VCaP (cell line): ENCODE measurements around the gene PTPN4.
A peak's percentile ranks its signal among the peaks of the same experiment; 100 is the strongest.

Experiments
- H3K27ac ChIP-seq: fragments of 450-650 bp; 2 replicates; pipeline ENCODE4 v1.5.1; 2017
- TF ChIP-seq, protein P1 (sequence below): fragments of 450-650 bp; conservative IDR thresholded peaks from 2 replicates; pipeline ENCODE4 v1.5.1; 2017; ENCODE audit warnings: mild to moderate bottlenecking, moderate library complexity

Gene PTPN4

GRCh38 chr2:119826370-119826961, 66.7 kb downstream of the PTPN4 start:
- TF ChIP-seq, protein P1, sequence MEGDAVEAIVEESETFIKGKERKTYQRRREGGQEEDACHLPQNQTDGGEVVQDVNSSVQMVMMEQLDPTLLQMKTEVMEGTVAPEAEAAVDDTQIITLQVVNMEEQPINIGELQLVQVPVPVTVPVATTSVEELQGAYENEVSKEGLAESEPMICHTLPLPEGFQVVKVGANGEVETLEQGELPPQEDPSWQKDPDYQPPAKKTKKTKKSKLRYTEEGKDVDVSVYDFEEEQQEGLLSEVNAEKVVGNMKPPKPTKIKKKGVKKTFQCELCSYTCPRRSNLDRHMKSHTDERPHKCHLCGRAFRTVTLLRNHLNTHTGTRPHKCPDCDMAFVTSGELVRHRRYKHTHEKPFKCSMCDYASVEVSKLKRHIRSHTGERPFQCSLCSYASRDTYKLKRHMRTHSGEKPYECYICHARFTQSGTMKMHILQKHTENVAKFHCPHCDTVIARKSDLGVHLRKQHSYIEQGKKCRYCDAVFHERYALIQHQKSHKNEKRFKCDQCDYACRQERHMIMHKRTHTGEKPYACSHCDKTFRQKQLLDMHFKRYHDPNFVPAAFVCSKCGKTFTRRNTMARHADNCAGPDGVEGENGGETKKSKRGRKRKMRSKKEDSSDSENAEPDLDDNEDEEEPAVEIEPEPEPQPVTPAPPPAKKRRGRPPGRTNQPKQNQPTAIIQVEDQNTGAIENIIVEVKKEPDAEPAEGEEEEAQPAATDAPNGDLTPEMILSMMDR, result peak; percentile 81
- peak overlapping the region; percentile 31; the same call in 1 of the 2 replicates for H3K27ac ChIP-seq

DNA sequence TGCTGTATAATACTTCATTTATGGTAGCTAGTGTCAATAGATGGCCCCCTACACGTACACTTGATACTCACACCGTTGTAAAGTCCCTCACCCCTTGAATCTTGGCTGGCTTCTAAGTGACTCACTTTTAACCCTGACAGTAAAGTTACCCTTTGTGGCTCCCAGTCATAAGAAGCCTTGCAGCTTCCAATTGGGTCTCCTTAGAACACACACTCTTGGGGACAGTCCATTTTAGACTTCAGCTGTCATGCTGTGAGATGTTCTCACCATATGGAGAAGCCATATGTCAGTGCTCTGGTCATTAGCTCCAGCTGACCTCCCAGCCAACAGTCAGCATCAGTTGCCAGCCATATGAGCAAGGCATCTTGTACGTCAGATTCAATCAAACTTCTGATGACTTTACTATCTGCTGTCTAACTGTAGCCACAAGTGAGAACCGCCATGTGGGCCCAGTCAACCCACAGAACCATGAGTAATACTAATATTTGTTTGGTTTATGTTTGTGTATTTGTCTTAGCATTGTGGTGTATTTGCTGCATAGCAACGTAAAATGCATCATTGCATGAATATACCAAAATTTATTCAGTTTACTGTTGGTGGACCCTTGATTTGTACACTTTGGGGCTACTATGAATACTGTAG, 68.3 kb downstream of the PTPN4 start:
- no peak overlapping the region for H3K27ac ChIP-seq
- TF ChIP-seq, protein P1, result no peak

DNA sequence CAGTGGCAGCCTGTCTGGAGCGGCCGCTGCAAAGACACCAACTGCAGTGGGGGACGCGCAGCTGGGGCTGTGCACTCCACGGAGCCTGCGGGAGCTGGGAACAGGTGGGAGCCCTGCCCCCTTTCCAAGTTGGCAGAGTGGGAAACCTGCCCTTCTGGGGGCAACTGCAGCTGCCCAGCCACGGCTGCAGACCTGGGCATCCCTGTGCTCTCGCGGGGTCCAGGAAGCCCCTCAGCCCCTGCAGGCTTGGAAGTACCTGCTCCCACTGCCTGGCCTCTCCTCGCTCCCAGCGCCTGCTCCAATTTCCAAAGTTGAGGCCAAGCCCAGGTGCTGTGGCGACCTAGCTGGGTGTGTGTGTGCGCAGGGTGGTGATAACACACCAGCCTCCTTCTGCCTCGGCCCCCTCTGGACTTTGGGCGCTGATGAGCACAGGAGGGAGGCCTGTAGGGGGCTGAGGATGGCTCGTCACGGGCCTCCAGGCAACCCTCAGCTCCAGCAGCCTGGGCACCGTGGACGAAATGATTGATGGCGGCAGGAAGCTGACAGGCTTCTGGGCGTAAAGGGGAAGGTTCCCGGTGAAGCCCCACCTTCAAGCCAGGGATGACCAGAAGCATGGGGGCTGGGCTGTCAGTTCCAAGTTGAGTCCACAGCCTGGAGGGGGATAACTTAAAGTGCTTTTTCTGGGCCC, 76.9 kb downstream of the PTPN4 start:
- TF ChIP-seq, protein P1, result no peak
- no peak overlapping the region; the same call in 1 of the 2 replicates for H3K27ac ChIP-seq

GRCh38 chr2:119837350-119837749, 77.6 kb downstream of the PTPN4 start:
- peak overlapping the region; percentile 75 for H3K27ac ChIP-seq
- TF ChIP-seq, protein P1, result no peak

- TF ChIP-seq, protein P1, result no peak
- peak overlapping the region; percentile 75 for H3K27ac ChIP-seq
Measured at GRCh38 chr2:119837759-119838158, 78.0 kb downstream of the PTPN4 start.

DNA sequence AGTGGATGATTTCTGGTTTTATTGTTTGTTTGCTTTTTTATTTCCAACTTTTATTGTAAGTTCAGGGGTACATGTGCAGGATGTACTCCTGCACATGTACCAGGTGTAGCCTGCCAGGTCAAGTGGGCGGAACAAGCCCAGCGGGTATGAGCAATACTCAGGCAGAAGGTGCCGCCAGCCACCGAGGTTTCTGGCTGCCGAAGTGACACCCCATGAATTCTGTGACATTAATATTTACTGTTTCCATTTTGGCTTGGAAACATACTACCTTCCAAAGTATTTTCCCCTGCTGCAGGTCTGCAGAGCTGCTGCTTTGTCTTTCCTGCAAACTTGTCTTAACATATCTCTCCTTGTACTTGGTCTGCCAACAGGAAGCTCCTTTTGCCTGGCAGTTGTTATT, 78.5 kb downstream of the PTPN4 start:
- peak overlapping the region; percentile 75 for H3K27ac ChIP-seq
- TF ChIP-seq, protein P1, result no peak

GRCh38 chr2:119841550-119841949, 81.8 kb downstream of the PTPN4 start:
- TF ChIP-seq, protein P1, result no peak
- H3K27ac ChIP-seq, result no peak overlapping the region
